NCI-H1105 (cell line): Measurements from ENCODE around the gene RYR1.
"Not testable (repeated sequence)": the region's sequence is repeated elsewhere in the genome, so short reads cannot be mapped to it uniquely, and the experiment has no call there.

ENCODE experiments used
- DNase-seq: peaks from one replicate; lab custom pipeline; 2025; lab: John Stamatoyannopoulos, UW

RYR1 gene

GRCh38 chr19:38457690-38458405 is 24.4 kb downstream of the RYR1 start:
- no peak for DNase-seq

GRCh38 chr19:38458991-38459390 is 25.5 kb downstream of the RYR1 start:
- no peak for DNase-seq

GRCh38 chr19:38463365-38463764 is 29.9 kb downstream of the RYR1 start:
- no peak for DNase-seq

GRCh38 chr19:38464421-38465082 is 31.1 kb downstream of the RYR1 start:
- no peak for DNase-seq

- no peak for DNase-seq
Measured at GRCh38 chr19:38466050-38466449, 32.6 kb downstream of the RYR1 start.

GRCh38 chr19:38467541-38468525 is 34.3 kb downstream of the RYR1 start:
- DNase-seq, result no peak

- no peak for DNase-seq
Measured at GRCh38 chr19:38469151-38469550, 35.7 kb downstream of the RYR1 start.

- no peak for DNase-seq
Measured at GRCh38 chr19:38470788-38471480, 37.4 kb downstream of the RYR1 start.

- DNase-seq, result not testable (repeated sequence)
Measured at GRCh38 chr19:38472725-38473124, 39.2 kb downstream of the RYR1 start.

GRCh38 chr19:38473201-38473600 is 39.7 kb downstream of the RYR1 start:
- DNase-seq, result no peak

- no peak for DNase-seq
Measured at GRCh38 chr19:38475176-38475575, 41.7 kb downstream of the RYR1 start.

GRCh38 chr19:38478273-38478971 is 44.9 kb downstream of the RYR1 start:
- no peak for DNase-seq

GRCh38 chr19:38482496-38482895 is 49.0 kb downstream of the RYR1 start:
- DNase-seq, result no peak

- no peak for DNase-seq
Measured at GRCh38 chr19:38483016-38483630, 49.6 kb downstream of the RYR1 start.

- no peak for DNase-seq
Measured at GRCh38 chr19:38484747-38485146, 51.3 kb downstream of the RYR1 start.

GRCh38 chr19:38485541-38486285 is 52.2 kb downstream of the RYR1 start:
- no peak for DNase-seq

- no peak for DNase-seq
Measured at GRCh38 chr19:38486731-38487336, 53.3 kb downstream of the RYR1 start.

- DNase-seq, result no peak
Measured at GRCh38 chr19:38488096-38488495, 54.6 kb downstream of the RYR1 start.

GRCh38 chr19:38488776-38489481 is 55.4 kb downstream of the RYR1 start:
- DNase-seq, result no peak
